NCI-H2081 (cell line): ENCODE results near the gene FBLN1.
"Not testable (repeated sequence)": the region's sequence is repeated elsewhere in the genome, so short reads cannot be mapped to it uniquely, and the experiment has no call there.

Experiments used
- DNase-seq, 2 experiments: peaks; one replicate each; lab custom pipeline; 2025; lab: John Stamatoyannopoulos, UW

Gene FBLN1

GRCh38 chr22:45528046-45528445, 25.4 kb downstream of the FBLN1 start:
- no peak for DNase-seq

- no peak for DNase-seq
Measured at GRCh38 chr22:45529105-45529504, 26.4 kb downstream of the FBLN1 start.

GRCh38 chr22:45529971-45530575, 27.4 kb downstream of the FBLN1 start:
- DNase-seq: no peak

GRCh38 chr22:45531441-45532234, 29.0 kb downstream of the FBLN1 start:
- no peak for DNase-seq

- DNase-seq: no peak
Measured at GRCh38 chr22:45532235-45532631, 29.6 kb downstream of the FBLN1 start.

- DNase-seq: peak; percentile 16 to 56
Measured at GRCh38 chr22:45533703-45534102, 31.0 kb downstream of the FBLN1 start.

GRCh38 chr22:45534339-45535192, 31.9 kb downstream of the FBLN1 start:
- DNase-seq: peak; percentile 22 to 82

- peak in 1 of 2 experiments; percentile 4 for DNase-seq
Measured at GRCh38 chr22:45535290-45535689, 32.6 kb downstream of the FBLN1 start.

GRCh38 chr22:45535835-45536234, 33.2 kb downstream of the FBLN1 start:
- not testable (repeated sequence) for DNase-seq

- peak; percentile 74 to 81 for DNase-seq
Measured at GRCh38 chr22:45537734-45538181, 35.1 kb downstream of the FBLN1 start.

GRCh38 chr22:45538281-45538680, 35.6 kb downstream of the FBLN1 start:
- DNase-seq: no peak

- no peak for DNase-seq
Measured at GRCh38 chr22:45540122-45540521, 37.4 kb downstream of the FBLN1 start.

- DNase-seq: no peak
Measured at GRCh38 chr22:45541382-45541979, 38.8 kb downstream of the FBLN1 start.

GRCh38 chr22:45542001-45542520, 39.4 kb downstream of the FBLN1 start:
- DNase-seq: no peak

- not testable (repeated sequence) for DNase-seq
Measured at GRCh38 chr22:45542736-45543135, 40.1 kb downstream of the FBLN1 start.

GRCh38 chr22:45543243-45543642, 40.6 kb downstream of the FBLN1 start:
- DNase-seq: no peak

GRCh38 chr22:45544588-45545170, 42.0 kb downstream of the FBLN1 start:
- no peak for DNase-seq

- no peak for DNase-seq
Measured at GRCh38 chr22:45546333-45547015, 43.8 kb downstream of the FBLN1 start.

- DNase-seq: no peak
Measured at GRCh38 chr22:45547016-45547345, 44.3 kb downstream of the FBLN1 start.

- DNase-seq: peak in 1 of 2 experiments; percentile 26
Measured at GRCh38 chr22:45547731-45548130, 45.0 kb downstream of the FBLN1 start.

GRCh38 chr22:45548247-45548840, 45.7 kb downstream of the FBLN1 start:
- DNase-seq: no peak
